ENCODE results near the gene PROCR.
"Not testable (repeated sequence)": the region's sequence is repeated elsewhere in the genome, so short reads cannot be mapped to it uniquely, and the experiment has no call there.

The PROCR gene

DNA sequence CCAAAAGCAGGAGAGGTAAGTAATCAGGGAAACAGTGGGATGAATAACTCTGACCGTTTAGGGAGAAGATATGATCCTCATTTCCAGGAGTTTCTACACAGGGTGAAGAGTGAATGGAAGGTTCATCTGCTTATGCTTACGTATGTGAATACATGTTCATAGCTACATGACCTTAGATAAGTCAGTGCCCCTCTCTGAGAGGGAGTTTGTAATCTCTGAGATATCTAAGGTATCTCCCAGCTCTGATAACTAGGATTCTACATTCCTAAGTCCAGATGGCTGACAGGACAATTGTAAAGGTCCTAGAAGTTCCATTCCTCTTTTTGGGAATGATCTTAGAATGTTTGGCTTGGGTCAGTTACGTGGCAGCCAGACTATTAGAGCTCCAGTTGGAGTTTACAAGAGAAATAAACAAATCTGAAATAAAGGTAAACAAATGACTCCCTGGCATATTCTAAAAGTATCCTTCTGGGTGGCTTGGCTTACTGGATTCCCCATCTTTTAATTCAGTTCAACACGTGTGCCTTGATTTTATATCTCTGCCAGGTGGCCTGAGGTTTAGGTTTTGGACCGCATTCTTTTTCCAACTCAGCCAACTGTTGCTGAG is 15.8 kb downstream of the PROCR start:
- no peak overlapping the region for H3K4me3 ChIP-seq (ENCODE audit: low read depth, low read length)
- TF ChIP-seq MAX (IDR thresholded peaks at IDR 0.05; ENCODE audit: low read depth, low read length), result no peak
- TF ChIP-seq, protein P1, sequence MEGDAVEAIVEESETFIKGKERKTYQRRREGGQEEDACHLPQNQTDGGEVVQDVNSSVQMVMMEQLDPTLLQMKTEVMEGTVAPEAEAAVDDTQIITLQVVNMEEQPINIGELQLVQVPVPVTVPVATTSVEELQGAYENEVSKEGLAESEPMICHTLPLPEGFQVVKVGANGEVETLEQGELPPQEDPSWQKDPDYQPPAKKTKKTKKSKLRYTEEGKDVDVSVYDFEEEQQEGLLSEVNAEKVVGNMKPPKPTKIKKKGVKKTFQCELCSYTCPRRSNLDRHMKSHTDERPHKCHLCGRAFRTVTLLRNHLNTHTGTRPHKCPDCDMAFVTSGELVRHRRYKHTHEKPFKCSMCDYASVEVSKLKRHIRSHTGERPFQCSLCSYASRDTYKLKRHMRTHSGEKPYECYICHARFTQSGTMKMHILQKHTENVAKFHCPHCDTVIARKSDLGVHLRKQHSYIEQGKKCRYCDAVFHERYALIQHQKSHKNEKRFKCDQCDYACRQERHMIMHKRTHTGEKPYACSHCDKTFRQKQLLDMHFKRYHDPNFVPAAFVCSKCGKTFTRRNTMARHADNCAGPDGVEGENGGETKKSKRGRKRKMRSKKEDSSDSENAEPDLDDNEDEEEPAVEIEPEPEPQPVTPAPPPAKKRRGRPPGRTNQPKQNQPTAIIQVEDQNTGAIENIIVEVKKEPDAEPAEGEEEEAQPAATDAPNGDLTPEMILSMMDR (IDR thresholded peaks at IDR 0.05; ENCODE audit: low read depth, low read length), result no peak
- no peak for TF ChIP-seq POLR2A (IDR thresholded peaks at IDR 0.05; ENCODE audit: extremely low read depth, insufficient read length)
- no peak for TF ChIP-seq MYC (IDR thresholded peaks at IDR 0.05; ENCODE audit: low read depth, low read length)
- DNase-seq (ENCODE audit: low read depth), result no peak

- DNase-seq (ENCODE audit: low read depth); H3K4me3 ChIP-seq (ENCODE audit: low read depth, low read length): not testable (repeated sequence)
Observed at GRCh38 chr20:35189223-35189622, 17.4 kb downstream of the PROCR start.

DNA sequence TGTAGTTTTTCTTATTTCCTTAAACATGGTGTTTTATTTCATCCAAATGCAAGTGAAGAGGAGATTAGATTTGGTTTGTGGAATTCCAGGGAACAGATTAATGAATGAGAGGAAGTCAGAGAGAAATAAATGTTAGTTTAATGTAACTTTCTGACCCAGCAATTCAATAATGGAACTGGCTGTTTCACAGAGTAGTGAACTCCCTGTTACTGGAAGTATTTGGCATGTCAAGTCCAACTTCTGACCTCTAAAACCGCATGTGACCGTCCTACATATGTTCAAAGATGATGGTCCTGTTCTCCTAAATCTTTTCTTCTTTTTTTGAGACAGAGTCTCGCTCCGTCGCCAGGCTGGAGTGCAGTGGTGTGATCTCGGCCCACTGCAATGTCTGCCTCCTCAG is 18.7 kb downstream of the PROCR start:
- TF ChIP-seq, protein P1 (IDR thresholded peaks at IDR 0.05; ENCODE audit: low read depth, low read length), result no peak
- TF ChIP-seq MYC (IDR thresholded peaks at IDR 0.05; ENCODE audit: low read depth, low read length) (no peak), POLR2A (IDR thresholded peaks at IDR 0.05; ENCODE audit: extremely low read depth, insufficient read length) (no peak), MAX (IDR thresholded peaks at IDR 0.05; ENCODE audit: low read depth, low read length) (no peak)
- no peak for DNase-seq (ENCODE audit: low read depth)
- no peak overlapping the region for H3K4me3 ChIP-seq (ENCODE audit: low read depth, low read length)

- no peak for DNase-seq (ENCODE audit: low read depth)
- H3K4me3 ChIP-seq (ENCODE audit: low read depth, low read length), result no peak overlapping the region
- TF ChIP-seq MYC (IDR thresholded peaks at IDR 0.05; ENCODE audit: low read depth, low read length) (no peak), MAX (IDR thresholded peaks at IDR 0.05; ENCODE audit: low read depth, low read length) (no peak), POLR2A (IDR thresholded peaks at IDR 0.05; ENCODE audit: extremely low read depth, insufficient read length) (no peak)
- TF ChIP-seq, protein P1 (IDR thresholded peaks at IDR 0.05; ENCODE audit: low read depth, low read length), result no peak
Observed at GRCh38 chr20:35191419-35192117, 19.7 kb downstream of the PROCR start.

DNA sequence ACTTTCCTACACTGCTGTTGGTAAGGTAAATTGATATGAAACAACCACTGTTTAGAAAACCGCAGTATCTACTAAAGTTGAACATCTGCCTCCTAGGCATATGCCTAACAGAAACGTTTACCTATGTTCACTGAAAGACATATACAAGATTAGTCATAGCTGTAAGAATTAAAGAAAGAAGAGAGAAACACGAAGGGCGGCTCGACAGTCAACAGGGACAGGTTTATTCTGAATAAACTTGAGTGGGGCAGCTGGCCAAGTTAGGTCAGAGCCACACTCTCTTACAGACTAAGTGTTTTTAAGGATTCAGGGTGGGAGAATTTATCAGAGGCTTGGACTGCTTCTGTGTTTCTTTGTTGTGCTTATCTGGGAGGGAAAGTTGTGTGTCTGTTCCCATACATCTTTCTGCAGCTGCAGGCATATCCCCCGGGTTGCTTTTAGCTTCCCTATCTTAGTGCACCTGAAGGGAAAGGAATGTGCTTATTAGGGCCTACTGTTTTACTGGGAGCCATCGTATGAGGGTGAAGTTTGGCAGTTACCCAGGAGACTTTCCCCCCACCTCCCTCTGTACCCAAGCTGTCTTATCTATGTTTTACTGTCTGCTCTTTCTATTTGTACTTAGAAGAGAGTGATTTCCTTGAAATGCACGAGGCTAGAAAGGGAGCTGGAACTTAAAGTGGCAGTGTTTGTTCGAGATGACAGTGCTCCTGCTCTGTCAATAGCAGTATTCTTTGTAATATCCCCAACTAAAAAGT is 20.4 kb downstream of the PROCR start:
- H3K4me3 ChIP-seq (ENCODE audit: low read depth, low read length), result no peak overlapping the region
- no peak for DNase-seq (ENCODE audit: low read depth)
- TF ChIP-seq, protein P1 (IDR thresholded peaks at IDR 0.05; ENCODE audit: low read depth, low read length), result no peak
- TF ChIP-seq MAX (IDR thresholded peaks at IDR 0.05; ENCODE audit: low read depth, low read length) (no peak), MYC (IDR thresholded peaks at IDR 0.05; ENCODE audit: low read depth, low read length) (no peak), POLR2A (IDR thresholded peaks at IDR 0.05; ENCODE audit: extremely low read depth, insufficient read length) (no peak)

DNA sequence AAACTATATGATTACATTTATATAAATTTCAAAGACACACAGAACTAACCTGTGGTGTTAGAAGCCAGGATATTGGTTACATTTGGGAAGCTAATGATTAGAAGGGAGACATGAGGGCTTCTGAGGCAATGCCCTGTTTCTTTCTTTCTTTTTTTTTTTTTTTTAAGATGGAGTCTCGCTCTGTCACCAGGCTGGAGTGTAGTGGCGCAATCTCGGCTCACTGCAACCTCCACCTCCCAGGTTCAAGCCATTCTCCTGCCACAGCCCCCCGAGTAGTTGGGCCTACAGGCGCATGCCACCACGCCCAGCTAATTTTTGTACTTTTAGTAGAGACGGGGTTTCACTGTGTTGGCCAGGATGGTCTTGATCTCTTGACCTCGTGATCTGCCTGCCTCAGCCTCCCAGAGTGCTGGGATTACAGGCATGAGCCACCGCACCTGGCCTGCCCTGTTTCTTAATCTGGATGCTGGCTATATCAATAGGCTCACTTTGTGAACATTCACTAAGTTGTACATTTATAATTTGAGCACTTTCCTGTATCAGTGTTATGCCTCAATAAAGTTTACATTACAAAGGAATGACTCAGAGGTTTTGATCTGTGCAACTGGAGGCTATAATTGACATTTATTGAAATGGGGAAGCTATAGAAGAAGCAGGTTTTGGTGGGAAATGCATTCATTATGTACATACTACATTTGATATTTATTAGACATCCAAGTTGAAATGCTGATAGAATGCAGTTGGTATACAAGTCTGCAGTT is 21.3 kb downstream of the PROCR start:
- not testable (repeated sequence) for DNase-seq (ENCODE audit: low read depth); H3K4me3 ChIP-seq (ENCODE audit: low read depth, low read length)

All from NB4 (cell line).